Osteocyte (in vitro differentiated cells): ENCODE data around the gene NIPBL. TPM values are rescaled to one million over a fixed set of nuclear protein-coding genes. Genes with fewer than 3 reads are reported as not detected.

Experiments
- DNase-seq: peaks from one replicate; pipeline ENCODE4 v3.0.0; 2021; ENCODE audit warnings: mixed read lengths; ENCODE audit not compliant: unreplicated experiment; ENCODE audit errors: extremely low spot score
- H3K27ac Mint-ChIP-seq: one replicate; pipeline ENCODE4 v1.8.0; 2021; ENCODE audit warnings: mild to moderate bottlenecking, mixed read lengths; ENCODE audit not compliant: unreplicated experiment
- H3K27me3 Mint-ChIP-seq: one replicate; pipeline ENCODE4 v1.8.0; 2021; ENCODE audit warnings: mixed read lengths; ENCODE audit not compliant: unreplicated experiment
- H3K36me3 Mint-ChIP-seq: one replicate; pipeline ENCODE4 v1.8.0; 2021; ENCODE audit warnings: mixed read lengths; ENCODE audit not compliant: unreplicated experiment
- H3K4me1 Mint-ChIP-seq: one replicate; pipeline ENCODE4 v1.8.0; 2021; ENCODE audit warnings: mixed read lengths; ENCODE audit not compliant: unreplicated experiment
- H3K4me3 Mint-ChIP-seq: one replicate; pipeline ENCODE4 v1.8.0; 2021; ENCODE audit warnings: mild to moderate bottlenecking, moderate library complexity, mixed read lengths; ENCODE audit not compliant: unreplicated experiment
- H3K9me3 Mint-ChIP-seq: one replicate; pipeline ENCODE4 v1.8.0; 2021; ENCODE audit warnings: mixed read lengths; ENCODE audit not compliant: unreplicated experiment
- total RNA-seq: library from RNA; stranded (reverse); gene quantifications from 2 replicates; pipeline ENCODE4 v1.2.1, GENCODE V29; 2021
- TF ChIP-seq, protein P1 (sequence below): fragments of 200-600 bp; sonication (generic); IDR thresholded peaks from 2 replicates; pipeline ENCODE4 v1.5.0; 2021; ENCODE audit warnings: antibody characterized with exemption, mild to moderate bottlenecking, moderate library complexity

The NIPBL gene
- total RNA-seq, 1 donor from 2014 or later, result 52.2 TPM

DNA sequence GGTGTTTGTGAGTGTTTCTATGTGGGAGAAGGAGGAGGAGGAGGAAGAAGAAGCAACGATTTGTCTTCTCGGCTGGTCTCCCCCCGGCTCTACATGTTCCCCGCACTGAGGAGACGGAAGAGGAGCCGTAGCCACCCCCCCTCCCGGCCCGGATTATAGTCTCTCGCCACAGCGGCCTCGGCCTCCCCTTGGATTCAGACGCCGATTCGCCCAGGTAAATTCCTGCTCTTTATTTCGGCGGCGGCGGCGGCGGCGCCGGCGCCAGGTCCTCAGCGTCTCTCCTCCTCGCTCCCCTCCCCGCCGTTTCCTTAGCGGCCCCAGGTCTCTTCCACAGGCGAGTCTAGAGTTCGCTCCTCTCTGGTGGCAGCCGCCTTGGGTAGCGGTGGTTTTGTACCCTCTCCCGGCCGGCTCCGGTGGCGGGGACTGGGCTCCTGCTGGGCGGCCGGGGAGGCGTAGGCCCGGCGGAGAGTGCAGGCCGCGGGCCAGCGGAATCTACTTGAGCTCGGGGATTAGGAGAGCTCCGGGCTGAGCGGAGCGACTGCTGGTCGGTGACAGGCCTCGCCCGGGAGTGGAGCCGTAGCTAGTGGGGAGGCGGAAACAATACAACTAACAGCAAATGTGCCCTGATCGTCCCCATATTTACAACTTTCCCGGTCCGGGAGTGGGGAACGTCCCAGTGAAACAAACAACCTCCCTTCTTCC, 547 bp downstream of the NIPBL start:
- Mint-ChIP-seq H3K27ac (peak overlapping the region; percentile 98), H3K4me3 (peak overlapping the region; percentile 86), H3K9me3 (no peaks in the 10 kb centered on the region), H3K27me3 (no peaks in the 10 kb centered on the region), H3K4me1 (peaks cover 55% of the 10 kb centered on the region), H3K36me3 (peaks cover 2% of the 10 kb centered on the region)
- TF ChIP-seq, protein P1, sequence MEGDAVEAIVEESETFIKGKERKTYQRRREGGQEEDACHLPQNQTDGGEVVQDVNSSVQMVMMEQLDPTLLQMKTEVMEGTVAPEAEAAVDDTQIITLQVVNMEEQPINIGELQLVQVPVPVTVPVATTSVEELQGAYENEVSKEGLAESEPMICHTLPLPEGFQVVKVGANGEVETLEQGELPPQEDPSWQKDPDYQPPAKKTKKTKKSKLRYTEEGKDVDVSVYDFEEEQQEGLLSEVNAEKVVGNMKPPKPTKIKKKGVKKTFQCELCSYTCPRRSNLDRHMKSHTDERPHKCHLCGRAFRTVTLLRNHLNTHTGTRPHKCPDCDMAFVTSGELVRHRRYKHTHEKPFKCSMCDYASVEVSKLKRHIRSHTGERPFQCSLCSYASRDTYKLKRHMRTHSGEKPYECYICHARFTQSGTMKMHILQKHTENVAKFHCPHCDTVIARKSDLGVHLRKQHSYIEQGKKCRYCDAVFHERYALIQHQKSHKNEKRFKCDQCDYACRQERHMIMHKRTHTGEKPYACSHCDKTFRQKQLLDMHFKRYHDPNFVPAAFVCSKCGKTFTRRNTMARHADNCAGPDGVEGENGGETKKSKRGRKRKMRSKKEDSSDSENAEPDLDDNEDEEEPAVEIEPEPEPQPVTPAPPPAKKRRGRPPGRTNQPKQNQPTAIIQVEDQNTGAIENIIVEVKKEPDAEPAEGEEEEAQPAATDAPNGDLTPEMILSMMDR, result no peak
- DNase-seq, result peak; percentile 86

DNA sequence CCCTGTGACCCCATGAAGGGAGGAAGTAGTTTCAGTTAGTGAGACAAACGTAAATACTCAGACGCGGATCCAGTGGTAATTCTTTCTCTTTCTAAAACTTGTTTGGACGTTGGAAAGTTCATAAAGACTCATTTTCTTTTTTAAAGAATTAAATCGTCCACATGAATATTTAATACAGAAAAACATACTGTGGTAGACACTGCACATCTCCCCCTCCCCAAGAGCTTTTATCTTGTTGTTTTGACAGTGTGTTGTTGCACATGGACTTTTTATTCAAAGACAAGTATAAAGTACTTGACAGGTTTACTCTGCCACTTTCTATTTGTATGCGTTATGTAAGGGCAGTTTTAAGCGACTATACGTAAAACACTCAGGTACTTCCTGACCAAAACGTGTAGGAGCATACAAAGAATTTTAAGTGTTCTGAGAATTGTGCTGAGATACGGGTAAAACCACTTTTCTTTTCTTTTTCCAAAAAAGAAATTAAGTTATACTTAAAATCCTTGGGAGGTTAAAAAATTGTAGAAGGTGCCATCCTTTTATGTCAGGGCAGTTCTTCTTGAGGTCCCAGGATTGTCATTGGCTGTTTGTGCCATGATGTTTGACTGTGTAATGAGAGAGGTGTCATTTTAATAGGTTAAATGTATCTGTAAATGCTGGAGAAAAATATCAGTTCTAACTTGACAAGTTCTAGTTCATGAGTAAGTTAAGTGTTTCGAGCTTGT, 1.3 kb downstream of the NIPBL start:
- TF ChIP-seq, protein P1, result no peak
- Mint-ChIP-seq H3K4me1 (peaks cover 52% of the 10 kb centered on the region), H3K36me3 (peaks cover 1% of the 10 kb centered on the region)

DNA sequence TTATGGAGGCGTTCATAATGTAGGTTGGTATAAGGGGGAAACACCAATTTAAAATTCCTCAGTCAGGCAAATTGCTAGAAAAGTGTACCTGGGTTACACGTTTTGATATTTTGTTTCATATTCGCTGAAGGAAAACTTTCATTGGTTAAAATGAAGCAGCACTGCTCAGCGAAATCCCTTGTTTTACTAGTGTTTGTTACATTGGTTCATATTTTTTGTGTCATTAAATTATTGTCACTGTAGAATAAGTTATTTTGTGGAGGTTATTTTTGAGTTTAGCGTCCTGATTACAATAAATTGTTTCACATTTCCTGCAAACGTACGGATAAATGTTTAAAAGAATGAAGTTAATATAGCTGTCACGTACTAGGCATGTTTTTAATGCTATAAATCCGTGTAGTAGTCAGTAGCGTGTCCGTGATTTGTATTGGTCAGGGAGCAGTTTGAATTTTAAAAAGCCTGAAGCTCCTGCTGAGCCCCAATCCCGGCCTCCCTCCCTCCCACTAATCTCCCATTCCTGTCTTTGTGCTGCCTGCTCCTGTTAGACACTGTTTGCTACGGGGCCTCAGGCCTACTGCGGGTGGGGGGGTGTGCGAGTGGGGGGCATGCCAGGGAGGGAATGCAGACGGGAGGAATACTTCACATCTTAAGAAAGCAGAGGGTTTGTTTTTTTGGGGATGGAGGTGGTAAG, 2.0 kb downstream of the NIPBL start:
- no peaks in the 10 kb centered on the region for H3K36me3 Mint-ChIP-seq
- H3K4me3 Mint-ChIP-seq, result peak overlapping the region; percentile 86
- peaks cover 47% of the 10 kb centered on the region for H3K4me1 Mint-ChIP-seq
- peak overlapping the region; percentile 98 for H3K27ac Mint-ChIP-seq
- H3K9me3 Mint-ChIP-seq, result no peaks in the 10 kb centered on the region
- H3K27me3 Mint-ChIP-seq, result no peaks in the 10 kb centered on the region
- DNase-seq, result no peak
- TF ChIP-seq, protein P1, result no peak

More for the DNA sequence above, 1.3 kb downstream of the NIPBL start:
- Mint-ChIP-seq H3K9me3 (no peaks in the 10 kb centered on the region), H3K27me3 (no peaks in the 10 kb centered on the region), H3K27ac (peak overlapping the region; percentile 98), H3K4me3 (peak overlapping the region; percentile 86)
- no peak for DNase-seq

DNA sequence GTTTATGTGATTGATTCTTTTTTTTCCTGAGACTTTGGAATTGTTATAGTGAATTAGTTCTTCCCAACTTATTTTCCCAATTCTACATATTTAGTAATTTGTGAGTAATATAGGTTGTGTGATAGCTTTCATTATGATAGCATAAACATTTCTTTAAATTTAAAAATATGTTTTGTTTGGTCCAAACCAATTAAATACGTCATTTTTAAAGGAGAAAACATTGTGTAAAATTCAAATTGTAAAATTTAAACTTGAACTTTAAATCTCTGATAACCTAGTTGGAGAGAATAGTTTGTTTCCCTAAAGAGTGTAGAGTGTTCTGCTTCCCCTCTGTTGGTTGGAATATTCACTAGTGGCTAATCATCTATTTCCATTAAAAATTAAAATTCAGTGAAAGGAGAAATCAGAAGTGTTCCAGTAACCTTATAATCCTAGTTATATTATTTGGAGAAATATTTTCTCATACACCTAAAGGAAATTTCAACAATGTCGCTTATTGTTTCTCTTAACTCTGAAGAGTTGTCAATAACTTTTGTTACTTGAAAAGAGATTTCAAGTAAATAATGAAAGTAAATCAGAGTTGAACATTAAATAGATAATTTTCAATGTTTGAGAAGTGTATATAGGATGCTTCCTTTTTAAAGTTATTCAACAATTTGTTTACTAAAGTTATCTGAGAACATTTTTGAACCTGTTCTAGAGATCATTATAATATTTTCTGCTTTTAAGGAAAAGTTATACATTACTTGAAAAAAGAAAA, 2.9 kb downstream of the NIPBL start:
- Mint-ChIP-seq H3K9me3 (no peaks in the 10 kb centered on the region), H3K27ac (peak overlapping the region; percentile 98), H3K4me3 (peak overlapping the region; percentile 86), H3K4me1 (peaks cover 43% of the 10 kb centered on the region), H3K27me3 (no peaks in the 10 kb centered on the region), H3K36me3 (no peaks in the 10 kb centered on the region)
- TF ChIP-seq, protein P1, result no peak
- DNase-seq, result no peak
